GM21529 (cell line): ENCODE data around the gene HERC2.

Experiments used
- ATAC-seq: cut with Tn5 transposase; IDR thresholded peaks from one replicate; pipeline ENCODE4 v1.9.1; 2021; ENCODE audit not compliant: unreplicated experiment

The HERC2 gene

DNA sequence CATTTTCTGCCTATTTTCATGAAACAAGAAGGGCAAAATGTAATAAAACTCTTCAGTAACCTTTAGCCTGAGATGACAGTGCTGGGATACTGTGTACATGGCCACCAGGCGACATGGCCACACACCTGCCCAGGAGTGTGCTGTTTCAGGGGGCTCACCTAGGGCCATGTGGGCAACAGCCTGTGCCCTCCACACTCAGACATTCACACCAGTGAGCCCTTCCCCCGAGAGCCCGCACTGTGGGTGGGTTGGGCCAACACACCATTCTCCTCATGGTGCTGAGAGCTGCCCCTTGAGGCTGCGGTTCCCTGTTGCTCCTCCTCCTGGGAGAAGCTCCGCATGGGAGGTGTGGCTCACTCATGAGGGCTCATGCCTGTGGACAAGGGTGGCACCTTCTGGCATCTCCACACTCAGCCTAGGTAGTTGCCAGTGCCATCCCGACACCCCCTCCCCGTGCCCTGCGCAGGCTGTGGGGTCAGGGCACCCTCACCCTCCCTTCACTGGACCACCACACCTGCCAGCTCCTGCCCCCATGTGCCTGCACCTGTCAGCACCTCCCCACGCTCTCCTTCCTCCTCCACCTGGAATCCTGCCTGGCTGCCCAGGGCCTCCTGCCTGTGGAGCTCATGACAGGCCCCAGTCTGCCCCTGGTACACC, 242.5 kb downstream of the HERC2 start:
- no peak for ATAC-seq

DNA sequence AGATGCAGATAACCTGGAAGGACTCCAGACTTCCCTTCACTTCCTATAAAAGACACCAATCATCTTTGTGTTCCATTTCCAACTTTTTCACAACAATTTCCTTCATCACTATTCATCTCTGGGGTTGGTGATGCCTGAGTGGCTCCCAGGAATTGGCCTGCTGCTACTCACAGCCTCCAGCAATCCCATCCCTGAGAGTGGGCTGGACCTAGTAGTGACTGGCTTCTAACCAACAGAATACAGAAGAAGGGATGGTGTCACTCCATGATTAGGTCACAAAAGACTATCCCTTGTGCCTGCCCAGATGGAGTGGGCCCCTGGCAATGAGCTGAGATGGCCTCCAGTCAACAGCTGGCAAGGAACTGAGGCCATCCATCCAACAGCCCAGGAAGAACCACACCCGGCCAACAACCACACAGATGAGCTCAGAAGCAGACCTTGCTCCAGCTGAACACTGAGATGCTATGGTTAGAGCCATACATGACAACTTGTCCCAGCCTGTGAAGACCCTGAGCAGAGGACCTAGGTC, 243.7 kb downstream of the HERC2 start:
- no peak for ATAC-seq

DNA sequence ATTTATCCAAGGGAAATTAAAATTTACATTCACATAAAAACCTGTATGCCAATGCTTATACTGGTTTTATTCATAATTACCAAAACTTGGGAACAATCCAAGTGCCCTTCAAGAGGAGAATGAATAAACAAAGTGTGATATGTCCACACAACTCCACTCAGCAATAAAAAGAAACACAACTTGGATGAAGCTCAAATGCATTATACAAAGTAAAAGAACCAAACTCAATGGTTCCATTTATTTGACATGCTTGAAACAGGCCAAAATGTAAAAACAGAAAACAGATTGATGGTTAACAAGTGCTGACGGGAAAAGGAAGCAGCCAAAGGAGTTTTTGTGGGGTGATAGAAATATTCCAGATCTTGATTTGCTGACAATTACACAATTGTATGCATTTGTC, 246.4 kb downstream of the HERC2 start:
- ATAC-seq: no peak

DNA sequence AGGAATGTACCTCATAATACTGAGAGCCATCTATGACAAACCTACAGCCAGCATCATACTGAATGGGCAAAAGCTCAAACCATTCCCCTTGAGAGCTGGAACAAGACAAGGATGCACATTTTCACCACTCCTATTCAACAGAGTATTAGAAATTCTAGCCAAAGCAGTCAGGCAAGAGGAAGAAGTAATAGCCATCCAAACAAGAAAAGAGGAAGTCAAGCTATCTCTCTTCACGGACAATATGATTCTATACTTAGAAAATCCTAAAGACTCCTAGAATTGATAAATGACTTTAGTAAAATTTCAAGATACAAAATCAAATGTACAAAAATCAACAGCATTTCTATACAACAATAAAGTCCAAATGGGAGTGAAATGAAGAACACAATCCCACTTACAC, 253.0 kb downstream of the HERC2 start:
- no peak for ATAC-seq

DNA sequence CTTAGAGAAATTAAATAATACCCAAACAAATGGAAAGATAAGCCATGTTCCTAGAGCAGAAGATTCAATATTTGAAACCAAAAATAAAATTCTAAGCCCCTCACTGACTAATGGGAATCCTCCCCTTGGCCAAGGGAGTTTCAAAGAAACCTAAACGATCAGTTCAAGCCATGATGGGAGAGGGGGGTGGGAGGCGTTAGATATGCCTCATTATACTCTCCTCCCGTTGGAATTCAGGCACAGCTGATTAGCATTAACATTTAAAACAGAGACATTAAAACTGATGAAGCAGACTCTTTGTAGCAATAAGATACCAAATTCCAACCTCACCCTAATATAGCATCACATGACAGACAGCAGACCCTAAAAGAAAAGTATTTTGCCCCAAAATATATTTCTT, 255.7 kb downstream of the HERC2 start:
- no peak for ATAC-seq
